A549 (cell line): ENCODE measurements around the gene UTP11.

Experiments
- CTCF ChIP-seq: fragments of >200 bp; sonication (Bioruptor Twin); formaldehyde crosslinking; IDR thresholded peaks from 3 replicates; pipeline ENCODE4 v1.5.1; 2016
- KDM1A ChIP-seq: fragments of 200-600 bp; sonication (generic); IDR thresholded peaks from 2 replicates; pipeline ENCODE4 v1.6.1; 2016; ENCODE audit warnings: low read depth, mild to moderate bottlenecking
- POLR2A ChIP-seq: IDR thresholded peaks from 2 replicates; pipeline ENCODE4 v1.6.1; 2012; ENCODE audit warnings: mild to moderate bottlenecking, low read length
- REST ChIP-seq: fragments of 200-600 bp; sonication (generic); IDR thresholded peaks from 2 replicates; pipeline ENCODE4 v1.6.1; 2016; ENCODE audit warnings: antibody characterized with exemption, mild to moderate bottlenecking, moderate library complexity
- RNF2 ChIP-seq: fragments of 200-600 bp; sonication (generic); IDR thresholded peaks from 2 replicates; pipeline ENCODE4 v1.6.1; 2016; ENCODE audit warnings: low read depth, mild to moderate bottlenecking, antibody characterized with exemption, moderate library complexity, borderline replicate concordance
- ZSCAN20 ChIP-seq: fragments of 250-450 bp; sonication (Bioruptor Pico); IDR thresholded peaks from 2 replicates; pipeline ENCODE4 v1.8.0; 2022; ENCODE audit warnings: mild to moderate bottlenecking, moderate library complexity

- TF ChIP-seq KDM1A (no peak), CTCF (no peak), REST (no peak), RNF2 (no peak), POLR2A (no peak), ZSCAN20 (CRISPR knock-in tag) (no peak)
Measured at GRCh38 chr1:37997256-37998088, 15.1 kb upstream of the UTP11 start.
